Middle frontal gyrus (tissue), 1 donor: ENCODE data around the gene EPB41L2.

Experiments
- DNase-seq: peaks from one replicate; pipeline ENCODE4 v3.0.0-alpha.2; 2015; ENCODE audit warnings: low spot score; ENCODE audit errors: extremely low spot score

Gene EPB41L2

GRCh38 chr6:131062241-131063027 is 611 bp downstream of the EPB41L2 start:
- no peak for DNase-seq

- no peak for DNase-seq
Measured at GRCh38 chr6:131061751-131062119, 1.3 kb downstream of the EPB41L2 start.

- no peak for DNase-seq
Measured at GRCh38 chr6:131061041-131061750, 1.8 kb downstream of the EPB41L2 start.

- no peak for DNase-seq
Measured at GRCh38 chr6:131060311-131060710, 2.7 kb downstream of the EPB41L2 start.

- DNase-seq: no peak
Measured at GRCh38 chr6:131059486-131059885, 3.6 kb downstream of the EPB41L2 start.

- DNase-seq: no peak
Measured at GRCh38 chr6:131058236-131058635, 4.8 kb downstream of the EPB41L2 start.

GRCh38 chr6:131054392-131055250 is 8.4 kb downstream of the EPB41L2 start:
- no peak for DNase-seq

- no peak for DNase-seq
Measured at GRCh38 chr6:131053546-131054240, 9.4 kb downstream of the EPB41L2 start.

- no peak for DNase-seq
Measured at GRCh38 chr6:131052181-131052580, 10.9 kb downstream of the EPB41L2 start.

GRCh38 chr6:131051341-131051740 is 11.7 kb downstream of the EPB41L2 start:
- no peak for DNase-seq

GRCh38 chr6:131049608-131050007 is 13.4 kb downstream of the EPB41L2 start:
- no peak for DNase-seq

GRCh38 chr6:131048933-131049515 is 14.0 kb downstream of the EPB41L2 start:
- DNase-seq: no peak

GRCh38 chr6:131048459-131048858 is 14.6 kb downstream of the EPB41L2 start:
- no peak for DNase-seq

- no peak for DNase-seq
Measured at GRCh38 chr6:131045139-131045538, 17.9 kb downstream of the EPB41L2 start.

GRCh38 chr6:131043902-131044447 is 19.1 kb downstream of the EPB41L2 start:
- no peak for DNase-seq

- no peak for DNase-seq
Measured at GRCh38 chr6:131042664-131043063, 20.4 kb downstream of the EPB41L2 start.

GRCh38 chr6:131041814-131042213 is 21.2 kb downstream of the EPB41L2 start:
- no peak for DNase-seq

- DNase-seq: no peak
Measured at GRCh38 chr6:131040866-131041265, 22.2 kb downstream of the EPB41L2 start.

GRCh38 chr6:131039345-131039680 is 23.7 kb downstream of the EPB41L2 start:
- no peak for DNase-seq

- DNase-seq: no peak
Measured at GRCh38 chr6:131038597-131039344, 24.3 kb downstream of the EPB41L2 start.
